ENCODE measurements around the gene DPPA3. TPM values are rescaled to one million over a fixed set of nuclear protein-coding genes. Genes with fewer than 3 reads are reported as not detected.

The DPPA3 gene
- total RNA-seq, 1 experiment from 2014 or later = 6.8 TPM

DNA sequence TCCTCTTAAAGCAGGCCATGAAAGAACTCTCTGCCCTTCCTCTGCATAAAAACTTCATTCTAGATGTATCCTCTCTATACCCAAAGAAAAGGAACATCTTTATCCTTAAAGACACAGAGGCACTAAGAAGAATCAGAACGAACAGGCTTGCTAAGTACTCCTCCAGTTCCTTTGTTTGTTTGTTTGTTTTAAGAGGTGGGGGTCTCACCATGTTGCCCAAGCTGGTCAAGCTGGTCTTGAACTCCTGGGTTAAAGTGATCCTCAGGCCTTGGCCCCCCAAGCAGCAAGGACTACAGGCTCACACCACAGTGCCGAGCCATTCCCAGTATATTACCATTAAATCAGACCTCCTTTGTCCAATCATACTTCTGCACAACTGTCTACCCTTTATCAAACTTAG is 29.7 kb upstream of the DPPA3 start:
- H3K36me3 Mint-ChIP-seq = no peaks in the 10 kb centered on the region; the same call in 1 of the 2 replicates
- H3K27me3 Mint-ChIP-seq (ENCODE audit: low read depth) = no peaks in the 10 kb centered on the region
- H3K27ac Mint-ChIP-seq = peak overlapping the region; percentile 90
- no peak overlapping the region for H3K4me3 Mint-ChIP-seq
- CTCF ChIA-PET = no interaction called here
- H3K9me3 Mint-ChIP-seq = peaks cover 4% of the 10 kb centered on the region
- H3K4me1 Mint-ChIP-seq = peaks cover 34% of the 10 kb centered on the region
- TF ChIP-seq, protein P1, sequence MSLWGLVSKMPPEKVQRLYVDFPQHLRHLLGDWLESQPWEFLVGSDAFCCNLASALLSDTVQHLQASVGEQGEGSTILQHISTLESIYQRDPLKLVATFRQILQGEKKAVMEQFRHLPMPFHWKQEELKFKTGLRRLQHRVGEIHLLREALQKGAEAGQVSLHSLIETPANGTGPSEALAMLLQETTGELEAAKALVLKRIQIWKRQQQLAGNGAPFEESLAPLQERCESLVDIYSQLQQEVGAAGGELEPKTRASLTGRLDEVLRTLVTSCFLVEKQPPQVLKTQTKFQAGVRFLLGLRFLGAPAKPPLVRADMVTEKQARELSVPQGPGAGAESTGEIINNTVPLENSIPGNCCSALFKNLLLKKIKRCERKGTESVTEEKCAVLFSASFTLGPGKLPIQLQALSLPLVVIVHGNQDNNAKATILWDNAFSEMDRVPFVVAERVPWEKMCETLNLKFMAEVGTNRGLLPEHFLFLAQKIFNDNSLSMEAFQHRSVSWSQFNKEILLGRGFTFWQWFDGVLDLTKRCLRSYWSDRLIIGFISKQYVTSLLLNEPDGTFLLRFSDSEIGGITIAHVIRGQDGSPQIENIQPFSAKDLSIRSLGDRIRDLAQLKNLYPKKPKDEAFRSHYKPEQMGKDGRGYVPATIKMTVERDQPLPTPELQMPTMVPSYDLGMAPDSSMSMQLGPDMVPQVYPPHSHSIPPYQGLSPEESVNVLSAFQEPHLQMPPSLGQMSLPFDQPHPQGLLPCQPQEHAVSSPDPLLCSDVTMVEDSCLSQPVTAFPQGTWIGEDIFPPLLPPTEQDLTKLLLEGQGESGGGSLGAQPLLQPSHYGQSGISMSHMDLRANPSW (CRISPR knock-in tag; conservative IDR thresholded peaks at IDR 0.05; ENCODE audit: low read depth) = no peak
- TF ChIP-seq, protein P2, sequence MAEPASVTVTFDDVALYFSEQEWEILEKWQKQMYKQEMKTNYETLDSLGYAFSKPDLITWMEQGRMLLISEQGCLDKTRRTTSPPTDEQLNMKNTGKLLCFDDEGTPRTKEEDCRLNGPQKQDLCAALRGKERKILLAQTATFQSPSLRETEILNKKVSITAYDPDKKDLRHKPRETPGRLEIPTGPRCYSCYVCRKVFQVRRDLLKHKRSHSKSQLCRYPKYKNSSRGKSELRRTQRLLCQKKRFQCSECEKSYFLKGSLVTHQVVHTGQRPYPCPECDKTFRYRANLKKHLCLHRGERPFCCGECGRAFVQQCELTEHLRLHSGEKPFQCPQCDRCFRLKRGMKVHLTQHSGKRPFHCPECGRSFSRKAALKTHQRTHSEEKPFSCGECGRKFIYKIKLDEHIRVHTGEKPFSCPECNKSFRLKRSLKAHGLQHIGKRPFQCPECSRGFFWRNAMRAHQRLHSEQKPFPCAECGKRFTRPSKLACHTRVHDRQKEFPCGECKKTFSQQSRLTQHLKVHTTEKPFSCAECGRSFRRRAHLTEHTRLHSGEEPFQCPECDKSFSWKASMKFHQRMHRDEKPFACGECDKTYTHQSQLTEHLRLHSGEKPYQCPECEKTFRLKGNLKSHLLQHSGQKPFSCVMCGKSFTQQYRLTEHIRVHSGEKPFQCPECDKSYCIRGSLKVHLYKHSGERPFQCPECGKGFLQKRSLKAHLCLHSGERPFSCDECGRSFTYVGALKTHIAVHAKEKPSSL (CRISPR knock-in tag; conservative IDR thresholded peaks at IDR 0.05) = no peak
- TF ChIP-seq ZNF263 (CRISPR knock-in tag; IDR thresholded peaks at IDR 0.05; ENCODE audit: low read depth) = no peak
- TF ChIP-seq JAZF1 (CRISPR knock-in tag; IDR thresholded peaks at IDR 0.05) = no peak
- TF ChIP-seq, protein P3, sequence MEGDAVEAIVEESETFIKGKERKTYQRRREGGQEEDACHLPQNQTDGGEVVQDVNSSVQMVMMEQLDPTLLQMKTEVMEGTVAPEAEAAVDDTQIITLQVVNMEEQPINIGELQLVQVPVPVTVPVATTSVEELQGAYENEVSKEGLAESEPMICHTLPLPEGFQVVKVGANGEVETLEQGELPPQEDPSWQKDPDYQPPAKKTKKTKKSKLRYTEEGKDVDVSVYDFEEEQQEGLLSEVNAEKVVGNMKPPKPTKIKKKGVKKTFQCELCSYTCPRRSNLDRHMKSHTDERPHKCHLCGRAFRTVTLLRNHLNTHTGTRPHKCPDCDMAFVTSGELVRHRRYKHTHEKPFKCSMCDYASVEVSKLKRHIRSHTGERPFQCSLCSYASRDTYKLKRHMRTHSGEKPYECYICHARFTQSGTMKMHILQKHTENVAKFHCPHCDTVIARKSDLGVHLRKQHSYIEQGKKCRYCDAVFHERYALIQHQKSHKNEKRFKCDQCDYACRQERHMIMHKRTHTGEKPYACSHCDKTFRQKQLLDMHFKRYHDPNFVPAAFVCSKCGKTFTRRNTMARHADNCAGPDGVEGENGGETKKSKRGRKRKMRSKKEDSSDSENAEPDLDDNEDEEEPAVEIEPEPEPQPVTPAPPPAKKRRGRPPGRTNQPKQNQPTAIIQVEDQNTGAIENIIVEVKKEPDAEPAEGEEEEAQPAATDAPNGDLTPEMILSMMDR (IDR thresholded peaks at IDR 0.05) = no peak
- TF ChIP-seq ZNF671 (CRISPR knock-in tag; IDR thresholded peaks at IDR 0.05) = no peak
- TF ChIP-seq NFE2L1 (CRISPR knock-in tag; IDR thresholded peaks at IDR 0.05) = no peak
- no peak for TF ChIP-seq FOXK1 (CRISPR knock-in tag; IDR thresholded peaks at IDR 0.05)
- TF ChIP-seq CREB1 (CRISPR knock-in tag; IDR thresholded peaks at IDR 0.05) = no peak
- TF ChIP-seq, protein P4, sequence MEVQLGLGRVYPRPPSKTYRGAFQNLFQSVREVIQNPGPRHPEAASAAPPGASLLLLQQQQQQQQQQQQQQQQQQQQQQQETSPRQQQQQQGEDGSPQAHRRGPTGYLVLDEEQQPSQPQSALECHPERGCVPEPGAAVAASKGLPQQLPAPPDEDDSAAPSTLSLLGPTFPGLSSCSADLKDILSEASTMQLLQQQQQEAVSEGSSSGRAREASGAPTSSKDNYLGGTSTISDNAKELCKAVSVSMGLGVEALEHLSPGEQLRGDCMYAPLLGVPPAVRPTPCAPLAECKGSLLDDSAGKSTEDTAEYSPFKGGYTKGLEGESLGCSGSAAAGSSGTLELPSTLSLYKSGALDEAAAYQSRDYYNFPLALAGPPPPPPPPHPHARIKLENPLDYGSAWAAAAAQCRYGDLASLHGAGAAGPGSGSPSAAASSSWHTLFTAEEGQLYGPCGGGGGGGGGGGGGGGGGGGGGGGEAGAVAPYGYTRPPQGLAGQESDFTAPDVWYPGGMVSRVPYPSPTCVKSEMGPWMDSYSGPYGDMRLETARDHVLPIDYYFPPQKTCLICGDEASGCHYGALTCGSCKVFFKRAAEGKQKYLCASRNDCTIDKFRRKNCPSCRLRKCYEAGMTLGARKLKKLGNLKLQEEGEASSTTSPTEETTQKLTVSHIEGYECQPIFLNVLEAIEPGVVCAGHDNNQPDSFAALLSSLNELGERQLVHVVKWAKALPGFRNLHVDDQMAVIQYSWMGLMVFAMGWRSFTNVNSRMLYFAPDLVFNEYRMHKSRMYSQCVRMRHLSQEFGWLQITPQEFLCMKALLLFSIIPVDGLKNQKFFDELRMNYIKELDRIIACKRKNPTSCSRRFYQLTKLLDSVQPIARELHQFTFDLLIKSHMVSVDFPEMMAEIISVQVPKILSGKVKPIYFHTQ (CRISPR knock-in tag; IDR thresholded peaks at IDR 0.05) = no peak
- TF ChIP-seq SOX15 (CRISPR knock-in tag; IDR thresholded peaks at IDR 0.05) = no peak
- DNase-seq (ENCODE audit: low spot score) = no peak
- peak; percentile 45 for ATAC-seq
- POLR2A ChIA-PET = no interaction called here

DNA sequence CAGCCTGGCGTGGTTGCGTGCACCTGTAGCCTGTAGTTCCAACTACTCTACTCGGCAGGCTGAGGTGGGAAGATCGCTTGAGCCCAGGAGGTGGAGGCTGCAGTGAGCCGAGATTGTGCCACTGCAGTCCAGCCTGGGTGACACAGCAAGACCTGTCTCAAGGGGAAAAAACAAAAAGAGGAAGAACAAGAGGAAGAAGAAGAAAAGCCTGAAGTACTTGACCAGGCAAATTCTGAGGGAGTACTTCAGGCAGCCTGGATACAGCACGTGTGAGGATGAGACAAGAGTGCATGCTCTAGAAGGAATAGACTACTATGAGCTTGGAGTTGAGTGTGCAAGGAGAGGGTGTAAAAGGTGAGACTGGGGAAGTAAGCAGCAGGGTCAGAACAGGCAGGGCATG is 17.4 kb upstream of the DPPA3 start:
- no peaks in the 10 kb centered on the region for H3K9me3 Mint-ChIP-seq
- CTCF ChIA-PET = interaction anchor here (0.6 to 0.7 kb wide), 4 partner anchors 17 to 95 kb away, joined by 3 to 6 read pairs (median 4); partner anchors contain the start of gene NANOG
- POLR2A ChIA-PET = interaction anchor here (0.5 kb wide), 1 partner anchor 214 kb away, joined by 3 read pairs; no protein-coding TSS in a partner anchor
- peaks cover 18% of the 10 kb centered on the region for H3K36me3 Mint-ChIP-seq
- peak overlapping the region; percentile 91 for H3K27ac Mint-ChIP-seq
- no peaks in the 10 kb centered on the region for H3K27me3 Mint-ChIP-seq (ENCODE audit: low read depth)
- TF ChIP-seq, protein P5, sequence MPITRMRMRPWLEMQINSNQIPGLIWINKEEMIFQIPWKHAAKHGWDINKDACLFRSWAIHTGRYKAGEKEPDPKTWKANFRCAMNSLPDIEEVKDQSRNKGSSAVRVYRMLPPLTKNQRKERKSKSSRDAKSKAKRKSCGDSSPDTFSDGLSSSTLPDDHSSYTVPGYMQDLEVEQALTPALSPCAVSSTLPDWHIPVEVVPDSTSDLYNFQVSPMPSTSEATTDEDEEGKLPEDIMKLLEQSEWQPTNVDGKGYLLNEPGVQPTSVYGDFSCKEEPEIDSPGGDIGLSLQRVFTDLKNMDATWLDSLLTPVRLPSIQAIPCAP (CRISPR knock-in tag; IDR thresholded peaks at IDR 0.05) = no peak
- TF ChIP-seq OVOL2 (CRISPR knock-in tag; IDR thresholded peaks at IDR 0.05; ENCODE audit: borderline replicate concordance) (no peak), MYBL2 (CRISPR knock-in tag; IDR thresholded peaks at IDR 0.05) (no peak), ESRRA (CRISPR knock-in tag; IDR thresholded peaks at IDR 0.05; ENCODE audit: borderline replicate concordance) (no peak)
- peak overlapping the region; percentile 36 for H3K4me3 Mint-ChIP-seq
- no peak for DNase-seq (ENCODE audit: low spot score)
- H3K4me1 Mint-ChIP-seq = peaks cover 47% of the 10 kb centered on the region
- peak; percentile 13; the same call in 1 of the 2 replicates for ATAC-seq
